Ramos (cell line): ENCODE data around the gene GANAB.

Source experiments
- in situ Hi-C: fragments of 300-500 bp; cut with MboI; formaldehyde crosslinking; loops from one replicate; pipeline ENCODE4 v1.14.3; 2022; ENCODE audit warnings: low sequenced_read_pairs; ENCODE audit not compliant: unreplicated experiment

Gene GANAB

DNA sequence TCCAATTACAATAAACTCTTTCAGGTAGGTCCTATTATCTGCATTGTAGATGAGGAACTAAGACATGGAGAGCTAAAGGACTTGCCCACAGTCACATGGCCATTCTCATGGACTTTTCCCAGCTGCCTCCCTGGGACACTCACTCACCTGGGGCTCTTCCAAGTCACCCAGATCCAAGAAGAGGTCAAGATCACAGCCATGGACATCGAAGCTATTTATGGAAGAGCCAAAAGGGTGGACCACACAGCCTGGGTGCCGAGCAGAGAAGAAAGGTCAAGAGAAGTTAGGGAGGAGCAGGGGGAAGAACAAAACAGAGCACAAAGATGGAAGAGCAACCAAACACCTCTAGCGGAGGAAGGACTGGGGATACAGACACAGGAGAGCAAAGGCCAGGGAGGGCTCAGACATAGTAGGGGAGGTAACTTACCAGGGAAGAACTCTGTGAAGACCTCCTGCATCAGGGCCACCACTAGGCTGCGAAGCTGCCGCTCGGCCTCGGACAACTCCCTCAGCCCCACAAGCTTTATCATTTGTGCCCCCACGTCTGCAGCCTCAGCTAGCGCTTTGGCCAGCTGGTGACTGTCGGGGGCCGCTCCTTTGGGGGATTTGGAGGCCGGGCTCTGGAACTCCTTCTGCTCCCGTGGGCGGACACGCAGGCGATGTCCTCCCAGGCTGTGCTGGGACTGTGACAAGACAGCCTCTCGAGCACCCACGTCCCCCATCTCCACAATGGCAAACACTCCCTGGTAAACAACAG, 65.3 kb downstream of the GANAB start:
- in situ Hi-C loops: no loop called here

DNA sequence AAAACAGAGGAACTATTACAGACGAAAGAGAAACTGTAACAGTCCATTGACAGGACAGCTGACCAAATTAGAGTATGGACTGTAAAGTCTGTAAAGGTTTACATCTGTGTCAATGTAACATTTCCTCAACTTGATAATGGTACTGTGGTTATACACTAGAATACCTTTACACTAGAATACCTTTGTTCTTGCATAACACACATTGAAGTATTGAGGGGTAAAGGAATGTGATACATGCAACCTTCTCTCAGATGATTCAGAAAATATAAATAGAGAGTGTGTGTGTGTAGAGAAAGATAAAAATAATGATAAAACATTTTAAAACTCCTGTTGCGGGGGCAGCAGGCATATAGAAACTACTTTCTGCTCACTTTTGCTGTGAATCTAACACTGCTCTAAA, 67.2 kb downstream of the GANAB start:
- in situ Hi-C loops: no loop called here

- in situ Hi-C loops: no loop called here
These were observed 67.9 kb downstream of the GANAB start for GRCh38 chr11:62578541-62578940.

DNA sequence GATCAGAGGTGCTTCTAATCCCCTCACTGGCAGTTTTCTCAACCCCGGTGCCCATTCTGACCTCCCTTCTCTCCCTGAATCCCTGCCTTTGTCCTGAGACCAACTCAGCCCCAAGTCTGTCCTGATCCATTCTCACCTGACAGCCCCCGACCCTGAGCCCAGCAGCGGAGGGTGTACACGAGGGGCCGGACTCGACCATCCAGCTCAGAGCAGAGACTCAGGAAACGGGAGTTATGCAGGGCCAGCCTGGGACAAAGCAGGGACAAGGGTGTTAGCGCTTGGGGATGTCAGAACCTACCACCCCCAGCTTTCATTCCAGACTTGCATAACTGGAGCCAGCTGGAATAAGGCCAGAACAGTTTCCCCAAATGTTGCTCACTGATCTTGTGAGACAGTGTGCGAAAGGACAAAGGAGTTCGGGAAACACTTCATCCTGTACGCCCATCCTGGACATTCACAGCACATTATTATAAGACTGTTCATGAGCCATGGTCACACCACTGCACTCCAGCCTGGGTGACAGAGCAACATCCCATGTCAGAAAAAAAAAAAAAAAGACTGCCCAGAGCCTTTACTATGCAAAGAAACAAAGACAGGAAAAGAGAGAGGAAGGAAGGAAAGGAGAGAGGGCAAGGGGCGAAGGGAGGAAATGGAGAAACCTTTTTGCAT, 69.2 kb downstream of the GANAB start:
- in situ Hi-C loops: no loop called here

GRCh38 chr11:62575837-62576236, 70.6 kb downstream of the GANAB start:
- in situ Hi-C loops: no loop called here

DNA sequence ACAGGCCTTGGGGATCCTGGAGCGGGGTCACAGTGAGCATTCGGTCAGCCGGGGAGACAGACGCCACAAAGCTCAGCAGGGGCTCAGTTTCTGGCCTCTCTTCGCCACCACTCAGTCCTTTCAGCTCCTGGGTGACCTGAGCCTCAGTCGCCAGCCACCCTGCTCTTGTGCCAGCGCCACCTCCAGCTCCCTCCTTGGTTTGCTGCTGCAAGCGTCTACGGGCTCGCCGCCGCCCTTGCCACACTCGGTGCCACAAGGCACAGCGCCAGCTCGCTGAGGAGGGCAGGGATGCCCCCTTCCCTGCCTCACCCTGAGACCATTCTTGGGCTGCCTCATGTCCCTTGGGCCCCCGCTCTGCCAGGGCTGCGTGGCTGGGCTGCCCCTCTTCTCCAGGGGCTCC, 71.3 kb downstream of the GANAB start:
- in situ Hi-C loops: no loop called here
